Endothelial cell (in vitro differentiated cells): ENCODE measurements around the gene TAS2R10. TPM values are rescaled to one million over a fixed set of nuclear protein-coding genes. Genes with fewer than 3 reads are reported as not detected.

ENCODE experiments used
- DNase-seq: peaks from one replicate; pipeline ENCODE4 v3.0.0; 2021; ENCODE audit warnings: low spot score
- H3K27ac Mint-ChIP-seq: one replicate; pipeline ENCODE4 v1.8.0; 2021; ENCODE audit warnings: mixed read lengths, inconsistent platforms; ENCODE audit not compliant: unreplicated experiment
- H3K27me3 Mint-ChIP-seq: one replicate; pipeline ENCODE4 v1.8.0; 2021; ENCODE audit warnings: mild to moderate bottlenecking, moderate library complexity, mixed read lengths, inconsistent platforms; ENCODE audit not compliant: unreplicated experiment
- H3K36me3 Mint-ChIP-seq: one replicate; pipeline ENCODE4 v1.8.0; 2021; ENCODE audit warnings: mild to moderate bottlenecking, low read depth, mixed read lengths, inconsistent platforms; ENCODE audit not compliant: unreplicated experiment
- H3K4me1 Mint-ChIP-seq: one replicate; pipeline ENCODE4 v1.8.0; 2021; ENCODE audit warnings: mild to moderate bottlenecking, mixed read lengths, inconsistent platforms; ENCODE audit not compliant: unreplicated experiment
- H3K4me3 Mint-ChIP-seq: one replicate; pipeline ENCODE4 v1.8.0; 2021; ENCODE audit warnings: mild to moderate bottlenecking, mixed read lengths, inconsistent platforms; ENCODE audit not compliant: unreplicated experiment
- H3K9me3 Mint-ChIP-seq: one replicate; pipeline ENCODE4 v1.8.0; 2021; ENCODE audit warnings: mixed read lengths, inconsistent platforms; ENCODE audit not compliant: unreplicated experiment
- CTCF ChIP-seq: fragments of 200-600 bp; sonication (generic); IDR thresholded peaks from one replicate; pipeline ENCODE4 v1.5.0; 2021; ENCODE audit warnings: antibody characterized with exemption; ENCODE audit not compliant: unreplicated experiment
- long read RNA-seq: library from polyadenylated mRNA; unstranded; transcript quantifications from one replicate; pipeline ENCODE4 v2.0.0, GENCODE V29; 2020; ENCODE audit not compliant: unreplicated experiment
- total RNA-seq: library from RNA; stranded (reverse); fragmentation: NEBNext Ultra II Directional; extraction: Animal tissue kit (Norgen Biotek cat#: 25700); gene quantifications from one replicate; pipeline ENCODE4 v1.2.1, GENCODE V29; 2021; ENCODE audit not compliant: unreplicated experiment

Gene TAS2R10, protein sequence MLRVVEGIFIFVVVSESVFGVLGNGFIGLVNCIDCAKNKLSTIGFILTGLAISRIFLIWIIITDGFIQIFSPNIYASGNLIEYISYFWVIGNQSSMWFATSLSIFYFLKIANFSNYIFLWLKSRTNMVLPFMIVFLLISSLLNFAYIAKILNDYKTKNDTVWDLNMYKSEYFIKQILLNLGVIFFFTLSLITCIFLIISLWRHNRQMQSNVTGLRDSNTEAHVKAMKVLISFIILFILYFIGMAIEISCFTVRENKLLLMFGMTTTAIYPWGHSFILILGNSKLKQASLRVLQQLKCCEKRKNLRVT
- 0.87 TPM for total RNA-seq
- long read RNA-seq: 0 reads

GRCh38 chr12:10826258-10826657 lies at the start of gene TAS2R10:
TSS of gene TAS2R10 (minus strand) at chr12:10826358. CDS start at chr12:10826269, 89 bp downstream.
- DNase-seq: no peak
- Mint-ChIP-seq H3K4me1 (peaks cover 2% of the 10 kb centered on the region), H3K27me3 (no peaks in the 10 kb centered on the region)

GRCh38 chr12:10873378-10873777 lies 47.2 kb upstream of the TAS2R10 start:
- H3K4me1 Mint-ChIP-seq: peaks cover 6% of the 10 kb centered on the region
- TF ChIP-seq CTCF: no peak
- H3K36me3 Mint-ChIP-seq: peaks cover 10% of the 10 kb centered on the region
- no peaks in the 10 kb centered on the region for H3K9me3 Mint-ChIP-seq
- no peak overlapping the region for H3K27ac Mint-ChIP-seq
- H3K4me3 Mint-ChIP-seq: no peak overlapping the region
- no peak for DNase-seq
- no peaks in the 10 kb centered on the region for H3K27me3 Mint-ChIP-seq

More at GRCh38 chr12:10826258-10826657, at the start of gene TAS2R10:
- H3K36me3 Mint-ChIP-seq: no peaks in the 10 kb centered on the region
- H3K27ac Mint-ChIP-seq: no peak within 1 kb of the TSS
- no peaks in the 10 kb centered on the region for H3K9me3 Mint-ChIP-seq
- no peak within 1 kb of the TSS for H3K4me3 Mint-ChIP-seq
- no peak for TF ChIP-seq CTCF

DNA sequence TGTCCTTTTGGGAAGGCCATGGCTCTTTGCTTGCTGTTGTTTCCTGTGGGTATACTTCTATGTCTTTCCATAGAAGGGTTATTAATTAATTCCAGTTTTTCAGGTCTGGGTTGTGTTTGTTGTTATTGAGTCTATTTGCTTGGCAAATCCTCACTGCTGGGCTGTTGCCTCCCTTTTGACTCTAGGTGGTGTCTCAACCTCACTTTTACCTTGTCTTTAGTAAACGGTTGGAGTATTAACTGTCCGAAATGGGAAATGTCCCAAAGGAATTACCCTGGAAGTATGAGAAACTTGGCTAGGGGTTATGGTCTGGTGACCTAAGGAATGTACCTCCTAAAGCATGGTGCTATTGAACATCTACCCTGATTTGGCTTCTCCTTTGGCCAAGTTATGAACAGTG lies 41.2 kb upstream of the TAS2R10 start:
- H3K9me3 Mint-ChIP-seq: no peaks in the 10 kb centered on the region
- peaks cover 6% of the 10 kb centered on the region for H3K4me1 Mint-ChIP-seq
- H3K27me3 Mint-ChIP-seq: no peaks in the 10 kb centered on the region
- H3K36me3 Mint-ChIP-seq: no peaks in the 10 kb centered on the region
- no peak overlapping the region for H3K4me3 Mint-ChIP-seq
- no peak for DNase-seq
- no peak for TF ChIP-seq CTCF
- H3K27ac Mint-ChIP-seq: no peak overlapping the region

GRCh38 chr12:10863512-10864218 lies 37.5 kb upstream of the TAS2R10 start:
- Mint-ChIP-seq H3K27me3 (no peaks in the 10 kb centered on the region), H3K4me1 (no peaks in the 10 kb centered on the region), H3K27ac (no peak overlapping the region), H3K4me3 (no peak overlapping the region), H3K9me3 (no peaks in the 10 kb centered on the region), H3K36me3 (peaks cover 3% of the 10 kb centered on the region)
- TF ChIP-seq CTCF: no peak
- DNase-seq: no peak

GRCh38 chr12:10861366-10861765 lies 35.2 kb upstream of the TAS2R10 start:
- peaks cover 10% of the 10 kb centered on the region for H3K9me3 Mint-ChIP-seq
- peaks cover 26% of the 10 kb centered on the region for H3K36me3 Mint-ChIP-seq
- no peak for TF ChIP-seq CTCF
- no peaks in the 10 kb centered on the region for H3K4me1 Mint-ChIP-seq
- no peak overlapping the region for H3K4me3 Mint-ChIP-seq
- no peaks in the 10 kb centered on the region for H3K27me3 Mint-ChIP-seq
- H3K27ac Mint-ChIP-seq: no peak overlapping the region
- no peak for DNase-seq
